SK-N-SH treated with all-trans-retinoic acid at 6 μM for 48 hours (cell line): Measurements from ENCODE around the gene RPN1.

Experiments
- ATAC-seq: fragments of 200-7000 bp; cut with Tn5 transposase; 3 replicates; pipeline ENCODE4 v1.9.1; 2020; ENCODE audit warnings: mild to moderate bottlenecking, moderate library complexity
- ARNTL ChIP-seq: fragments of 450-650 bp; formaldehyde crosslinking; IDR thresholded peaks from 2 replicates; pipeline ENCODE4 v1.5.0; 2020; ENCODE audit warnings: low read depth, mild to moderate bottlenecking, moderate library complexity, borderline replicate concordance
- BACH2 ChIP-seq: fragments of 250-450 bp; sonication (Bioruptor Pico); IDR thresholded peaks from 2 replicates; pipeline ENCODE4 v1.9.0; 2021; ENCODE audit warnings: mild to moderate bottlenecking, borderline replicate concordance
- CSDC2 ChIP-seq: fragments of 250-450 bp; sonication (Bioruptor Pico); IDR thresholded peaks from 2 replicates; pipeline ENCODE4 v1.5.0; 2020; ENCODE audit warnings: mild to moderate bottlenecking, moderate library complexity
- ESRRG ChIP-seq: fragments of 250-450 bp; sonication (Bioruptor Pico); IDR thresholded peaks from 2 replicates; pipeline ENCODE4 v1.6.1; 2021; ENCODE audit warnings: mild to moderate bottlenecking
- GLIS3 ChIP-seq: fragments of 250-450 bp; sonication (Bioruptor Pico); IDR thresholded peaks from 2 replicates; pipeline ENCODE4 v1.5.0; 2020; ENCODE audit warnings: mild to moderate bottlenecking, moderate library complexity
- ISL1 ChIP-seq: fragments of 250-450 bp; sonication (Bioruptor Pico); IDR thresholded peaks from 2 replicates; pipeline ENCODE4 v2.1.2; 2022; ENCODE audit warnings: mild to moderate bottlenecking, moderate library complexity
- OSR1 ChIP-seq: fragments of 250-450 bp; sonication (Bioruptor Pico); IDR thresholded peaks from 2 replicates; pipeline ENCODE4 v1.8.0; 2022; ENCODE audit warnings: moderate library complexity, mild to moderate bottlenecking, inconsistent platforms
- RARB ChIP-seq: fragments of 250-450 bp; sonication (Bioruptor Pico); IDR thresholded peaks from 2 replicates; pipeline ENCODE4 v1.8.0; 2021; ENCODE audit warnings: mild to moderate bottlenecking, moderate library complexity
- SNAI2 ChIP-seq: fragments of 250-450 bp; sonication (Bioruptor Pico); IDR thresholded peaks from 2 replicates; pipeline ENCODE4 v1.5.0; 2020; ENCODE audit warnings: mild to moderate bottlenecking, moderate library complexity
- TCF4 ChIP-seq: fragments of 250-450 bp; sonication (Bioruptor Pico); IDR thresholded peaks from 2 replicates; pipeline ENCODE4 v1.8.0; 2021; ENCODE audit warnings: mild to moderate bottlenecking, moderate library complexity, borderline replicate concordance
- TOX ChIP-seq: fragments of 250-450 bp; sonication (Bioruptor Pico); IDR thresholded peaks from 2 replicates; pipeline ENCODE4 v1.8.0; 2021; ENCODE audit warnings: mild to moderate bottlenecking, moderate library complexity, borderline replicate concordance
- ZC3H10 ChIP-seq: fragments of 250-450 bp; sonication (Bioruptor Pico); IDR thresholded peaks from 2 replicates; pipeline ENCODE4 v1.5.1; 2021; ENCODE audit warnings: mild to moderate bottlenecking, moderate library complexity
- ZFP30 ChIP-seq: fragments of 450-650 bp; formaldehyde crosslinking; IDR thresholded peaks from 2 replicates; pipeline ENCODE4 v1.5.0; 2022; ENCODE audit warnings: mild to moderate bottlenecking, moderate library complexity
- ZNF8 ChIP-seq: fragments of 450-650 bp; formaldehyde crosslinking; IDR thresholded peaks from 2 replicates; pipeline ENCODE4 v1.5.0; 2020; ENCODE audit warnings: mild to moderate bottlenecking, moderate library complexity
- TF ChIP-seq, protein P1 (sequence below): fragments of 250-450 bp; sonication (Bioruptor Pico); IDR thresholded peaks from 2 replicates; pipeline ENCODE4 v1.5.0; 2020; ENCODE audit warnings: mild to moderate bottlenecking, moderate library complexity
- TF ChIP-seq, protein P2 (sequence below): fragments of 250-450 bp; sonication (Bioruptor Pico); IDR thresholded peaks from 2 replicates; pipeline ENCODE4 v1.8.0; 2021; ENCODE audit warnings: low read depth, mild to moderate bottlenecking, moderate library complexity, borderline replicate concordance
- TF ChIP-seq, protein P3 (sequence below): fragments of 250-450 bp; sonication (Bioruptor Pico); IDR thresholded peaks from 2 replicates; pipeline ENCODE4 v1.8.0; 2020; ENCODE audit warnings: mild to moderate bottlenecking, moderate library complexity, borderline replicate concordance
- TF ChIP-seq, protein P4 (sequence below): fragments of 250-450 bp; sonication (Bioruptor Pico); IDR thresholded peaks from 2 replicates; pipeline ENCODE4 v1.5.1; 2020; ENCODE audit warnings: low read depth, mild to moderate bottlenecking, moderate library complexity
- TF ChIP-seq, protein P5 (sequence below): fragments of 250-450 bp; sonication (Bioruptor Pico); IDR thresholded peaks from 2 replicates; pipeline ENCODE4 v1.5.1; 2021; ENCODE audit warnings: mild to moderate bottlenecking, moderate library complexity

The RPN1 gene

DNA sequence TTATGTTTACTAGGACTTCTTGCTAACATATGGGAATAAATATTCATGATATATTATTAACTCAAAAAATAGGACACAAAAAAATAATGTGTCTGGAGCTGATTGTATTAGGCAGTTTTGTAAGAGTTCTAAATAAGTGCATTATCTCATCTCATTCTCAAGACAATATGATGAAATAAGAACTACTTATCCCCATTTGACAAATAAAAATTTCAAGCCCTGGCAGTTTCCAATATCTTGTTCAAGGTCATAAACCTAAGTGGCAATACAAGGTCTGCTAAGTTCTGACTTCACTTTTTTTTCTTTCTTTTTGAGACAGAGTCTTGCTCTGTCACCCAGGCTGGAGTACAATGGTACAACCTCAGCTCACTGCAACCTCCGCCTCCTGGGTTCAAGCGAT is 18.3 kb downstream of the RPN1 start:
- no peak for ATAC-seq
- TF ChIP-seq, protein P1, sequence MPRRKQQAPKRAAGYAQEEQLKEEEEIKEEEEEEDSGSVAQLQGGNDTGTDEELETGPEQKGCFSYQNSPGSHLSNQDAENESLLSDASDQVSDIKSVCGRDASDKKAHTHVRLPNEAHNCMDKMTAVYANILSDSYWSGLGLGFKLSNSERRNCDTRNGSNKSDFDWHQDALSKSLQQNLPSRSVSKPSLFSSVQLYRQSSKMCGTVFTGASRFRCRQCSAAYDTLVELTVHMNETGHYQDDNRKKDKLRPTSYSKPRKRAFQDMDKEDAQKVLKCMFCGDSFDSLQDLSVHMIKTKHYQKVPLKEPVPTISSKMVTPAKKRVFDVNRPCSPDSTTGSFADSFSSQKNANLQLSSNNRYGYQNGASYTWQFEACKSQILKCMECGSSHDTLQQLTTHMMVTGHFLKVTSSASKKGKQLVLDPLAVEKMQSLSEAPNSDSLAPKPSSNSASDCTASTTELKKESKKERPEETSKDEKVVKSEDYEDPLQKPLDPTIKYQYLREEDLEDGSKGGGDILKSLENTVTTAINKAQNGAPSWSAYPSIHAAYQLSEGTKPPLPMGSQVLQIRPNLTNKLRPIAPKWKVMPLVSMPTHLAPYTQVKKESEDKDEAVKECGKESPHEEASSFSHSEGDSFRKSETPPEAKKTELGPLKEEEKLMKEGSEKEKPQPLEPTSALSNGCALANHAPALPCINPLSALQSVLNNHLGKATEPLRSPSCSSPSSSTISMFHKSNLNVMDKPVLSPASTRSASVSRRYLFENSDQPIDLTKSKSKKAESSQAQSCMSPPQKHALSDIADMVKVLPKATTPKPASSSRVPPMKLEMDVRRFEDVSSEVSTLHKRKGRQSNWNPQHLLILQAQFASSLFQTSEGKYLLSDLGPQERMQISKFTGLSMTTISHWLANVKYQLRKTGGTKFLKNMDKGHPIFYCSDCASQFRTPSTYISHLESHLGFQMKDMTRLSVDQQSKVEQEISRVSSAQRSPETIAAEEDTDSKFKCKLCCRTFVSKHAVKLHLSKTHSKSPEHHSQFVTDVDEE (CRISPR knock-in tag): no peak
- no peak for TF ChIP-seq TCF4 (CRISPR knock-in tag)

- ATAC-seq: no peak
- TF ChIP-seq TCF4 (CRISPR knock-in tag) (no peak), ZC3H10 (CRISPR knock-in tag) (no peak), ESRRG (CRISPR knock-in tag) (no peak), SNAI2 (CRISPR knock-in tag) (no peak), GLIS3 (CRISPR knock-in tag) (no peak), RARB (no peak), ISL1 (CRISPR knock-in tag) (no peak), CSDC2 (CRISPR knock-in tag) (no peak), ARNTL (CRISPR knock-in tag) (no peak), ZFP30 (CRISPR knock-in tag) (no peak), TOX (no peak), BACH2 (CRISPR knock-in tag) (no peak), OSR1 (CRISPR knock-in tag) (no peak), ZNF8 (CRISPR knock-in tag) (no peak)
- TF ChIP-seq, protein P2, sequence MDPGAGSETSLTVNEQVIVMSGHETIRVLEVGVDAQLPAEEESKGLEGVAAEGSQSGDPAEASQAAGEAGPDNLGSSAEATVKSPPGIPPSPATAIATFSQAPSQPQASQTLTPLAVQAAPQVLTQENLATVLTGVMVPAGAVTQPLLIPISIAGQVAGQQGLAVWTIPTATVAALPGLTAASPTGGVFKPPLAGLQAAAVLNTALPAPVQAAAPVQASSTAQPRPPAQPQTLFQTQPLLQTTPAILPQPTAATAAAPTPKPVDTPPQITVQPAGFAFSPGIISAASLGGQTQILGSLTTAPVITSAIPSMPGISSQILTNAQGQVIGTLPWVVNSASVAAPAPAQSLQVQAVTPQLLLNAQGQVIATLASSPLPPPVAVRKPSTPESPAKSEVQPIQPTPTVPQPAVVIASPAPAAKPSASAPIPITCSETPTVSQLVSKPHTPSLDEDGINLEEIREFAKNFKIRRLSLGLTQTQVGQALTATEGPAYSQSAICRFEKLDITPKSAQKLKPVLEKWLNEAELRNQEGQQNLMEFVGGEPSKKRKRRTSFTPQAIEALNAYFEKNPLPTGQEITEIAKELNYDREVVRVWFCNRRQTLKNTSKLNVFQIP: no peak
- TF ChIP-seq, protein P3, sequence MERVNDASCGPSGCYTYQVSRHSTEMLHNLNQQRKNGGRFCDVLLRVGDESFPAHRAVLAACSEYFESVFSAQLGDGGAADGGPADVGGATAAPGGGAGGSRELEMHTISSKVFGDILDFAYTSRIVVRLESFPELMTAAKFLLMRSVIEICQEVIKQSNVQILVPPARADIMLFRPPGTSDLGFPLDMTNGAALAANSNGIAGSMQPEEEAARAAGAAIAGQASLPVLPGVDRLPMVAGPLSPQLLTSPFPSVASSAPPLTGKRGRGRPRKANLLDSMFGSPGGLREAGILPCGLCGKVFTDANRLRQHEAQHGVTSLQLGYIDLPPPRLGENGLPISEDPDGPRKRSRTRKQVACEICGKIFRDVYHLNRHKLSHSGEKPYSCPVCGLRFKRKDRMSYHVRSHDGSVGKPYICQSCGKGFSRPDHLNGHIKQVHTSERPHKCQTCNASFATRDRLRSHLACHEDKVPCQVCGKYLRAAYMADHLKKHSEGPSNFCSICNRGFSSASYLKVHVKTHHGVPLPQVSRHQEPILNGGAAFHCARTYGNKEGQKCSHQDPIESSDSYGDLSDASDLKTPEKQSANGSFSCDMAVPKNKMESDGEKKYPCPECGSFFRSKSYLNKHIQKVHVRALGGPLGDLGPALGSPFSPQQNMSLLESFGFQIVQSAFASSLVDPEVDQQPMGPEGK: no peak
- TF ChIP-seq, protein P1 (CRISPR knock-in tag): no peak
- TF ChIP-seq, protein P4, sequence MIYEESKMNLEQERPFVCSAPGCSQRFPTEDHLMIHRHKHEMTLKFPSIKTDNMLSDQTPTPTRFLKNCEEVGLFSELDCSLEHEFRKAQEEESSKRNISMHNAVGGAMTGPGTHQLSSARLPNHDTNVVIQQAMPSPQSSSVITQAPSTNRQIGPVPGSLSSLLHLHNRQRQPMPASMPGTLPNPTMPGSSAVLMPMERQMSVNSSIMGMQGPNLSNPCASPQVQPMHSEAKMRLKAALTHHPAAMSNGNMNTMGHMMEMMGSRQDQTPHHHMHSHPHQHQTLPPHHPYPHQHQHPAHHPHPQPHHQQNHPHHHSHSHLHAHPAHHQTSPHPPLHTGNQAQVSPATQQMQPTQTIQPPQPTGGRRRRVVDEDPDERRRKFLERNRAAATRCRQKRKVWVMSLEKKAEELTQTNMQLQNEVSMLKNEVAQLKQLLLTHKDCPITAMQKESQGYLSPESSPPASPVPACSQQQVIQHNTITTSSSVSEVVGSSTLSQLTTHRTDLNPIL (CRISPR knock-in tag): no peak
- TF ChIP-seq, protein P5, sequence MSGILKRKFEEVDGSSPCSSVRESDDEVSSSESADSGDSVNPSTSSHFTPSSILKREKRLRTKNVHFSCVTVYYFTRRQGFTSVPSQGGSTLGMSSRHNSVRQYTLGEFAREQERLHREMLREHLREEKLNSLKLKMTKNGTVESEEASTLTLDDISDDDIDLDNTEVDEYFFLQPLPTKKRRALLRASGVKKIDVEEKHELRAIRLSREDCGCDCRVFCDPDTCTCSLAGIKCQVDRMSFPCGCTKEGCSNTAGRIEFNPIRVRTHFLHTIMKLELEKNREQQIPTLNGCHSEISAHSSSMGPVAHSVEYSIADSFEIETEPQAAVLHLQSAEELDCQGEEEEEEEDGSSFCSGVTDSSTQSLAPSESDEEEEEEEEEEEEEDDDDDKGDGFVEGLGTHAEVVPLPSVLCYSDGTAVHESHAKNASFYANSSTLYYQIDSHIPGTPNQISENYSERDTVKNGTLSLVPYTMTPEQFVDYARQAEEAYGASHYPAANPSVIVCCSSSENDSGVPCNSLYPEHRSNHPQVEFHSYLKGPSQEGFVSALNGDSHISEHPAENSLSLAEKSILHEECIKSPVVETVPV (CRISPR knock-in tag): no peak
These were observed 20.7 kb downstream of the RPN1 start for GRCh38 chr3:128629936-128630335.
